ENCODE results near the gene PM20D1.
A peak's percentile ranks its signal among the peaks of the same experiment; 100 is the strongest.
"Not testable (repeated sequence)": the region's sequence is repeated elsewhere in the genome, so short reads cannot be mapped to it uniquely, and the experiment has no call there.

PM20D1 gene

GRCh38 chr1:205878026-205878425 is 28.1 kb upstream of the PM20D1 start:
- Histone ChIP-seq H3K27me3 (ENCODE audit: insufficient read depth, poor library complexity, severe bottlenecking) (peaks cover 7% of the 10 kb centered on the region), H3K27ac (replicated peaks) (no peak overlapping the region), H3K4me3 (replicated peaks; ENCODE audit: insufficient read depth, low read length) (no peak overlapping the region)
- TF ChIP-seq, protein P1, sequence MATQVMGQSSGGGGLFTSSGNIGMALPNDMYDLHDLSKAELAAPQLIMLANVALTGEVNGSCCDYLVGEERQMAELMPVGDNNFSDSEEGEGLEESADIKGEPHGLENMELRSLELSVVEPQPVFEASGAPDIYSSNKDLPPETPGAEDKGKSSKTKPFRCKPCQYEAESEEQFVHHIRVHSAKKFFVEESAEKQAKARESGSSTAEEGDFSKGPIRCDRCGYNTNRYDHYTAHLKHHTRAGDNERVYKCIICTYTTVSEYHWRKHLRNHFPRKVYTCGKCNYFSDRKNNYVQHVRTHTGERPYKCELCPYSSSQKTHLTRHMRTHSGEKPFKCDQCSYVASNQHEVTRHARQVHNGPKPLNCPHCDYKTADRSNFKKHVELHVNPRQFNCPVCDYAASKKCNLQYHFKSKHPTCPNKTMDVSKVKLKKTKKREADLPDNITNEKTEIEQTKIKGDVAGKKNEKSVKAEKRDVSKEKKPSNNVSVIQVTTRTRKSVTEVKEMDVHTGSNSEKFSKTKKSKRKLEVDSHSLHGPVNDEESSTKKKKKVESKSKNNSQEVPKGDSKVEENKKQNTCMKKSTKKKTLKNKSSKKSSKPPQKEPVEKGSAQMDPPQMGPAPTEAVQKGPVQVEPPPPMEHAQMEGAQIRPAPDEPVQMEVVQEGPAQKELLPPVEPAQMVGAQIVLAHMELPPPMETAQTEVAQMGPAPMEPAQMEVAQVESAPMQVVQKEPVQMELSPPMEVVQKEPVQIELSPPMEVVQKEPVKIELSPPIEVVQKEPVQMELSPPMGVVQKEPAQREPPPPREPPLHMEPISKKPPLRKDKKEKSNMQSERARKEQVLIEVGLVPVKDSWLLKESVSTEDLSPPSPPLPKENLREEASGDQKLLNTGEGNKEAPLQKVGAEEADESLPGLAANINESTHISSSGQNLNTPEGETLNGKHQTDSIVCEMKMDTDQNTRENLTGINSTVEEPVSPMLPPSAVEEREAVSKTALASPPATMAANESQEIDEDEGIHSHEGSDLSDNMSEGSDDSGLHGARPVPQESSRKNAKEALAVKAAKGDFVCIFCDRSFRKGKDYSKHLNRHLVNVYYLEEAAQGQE (IDR thresholded peaks at IDR 0.05; ENCODE audit: insufficient replicate concordance, low read depth) = no peak
- TF ChIP-seq POLR2AphosphoS5 (IDR thresholded peaks at IDR 0.05; ENCODE audit: low read depth) (no peak), SPI1 (IDR thresholded peaks at IDR 0.05; ENCODE audit: borderline replicate concordance, low read depth) (peak; percentile 48; the same call in 1 of the 2 replicates)
- DNase-seq (ENCODE audit: low read depth in 1 of 2, low spot score in 1 of 2) = no peak

DNA sequence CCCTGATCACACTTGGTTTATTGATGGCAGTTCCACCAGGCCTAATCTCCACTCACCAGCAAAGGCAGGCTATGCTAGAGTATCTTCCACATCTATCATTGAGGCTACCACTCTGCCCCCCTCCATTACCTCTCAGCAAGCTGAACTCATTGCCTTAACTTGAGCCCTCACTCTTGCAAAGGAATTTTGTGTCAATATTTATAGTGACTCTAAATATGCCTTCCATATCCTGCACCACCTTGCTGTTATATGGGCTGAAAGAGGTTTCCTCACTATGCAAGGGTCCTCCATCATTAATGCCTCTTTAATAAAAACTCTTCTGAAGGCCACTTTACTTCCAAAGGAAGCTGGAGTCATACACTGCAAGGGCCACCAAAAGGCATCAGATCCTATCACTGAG is 23.2 kb upstream of the PM20D1 start:
- H3K27me3 ChIP-seq (ENCODE audit: insufficient read depth, poor library complexity, severe bottlenecking); H3K4me3 ChIP-seq (replicated peaks; ENCODE audit: insufficient read depth, low read length); H3K27ac ChIP-seq (replicated peaks); DNase-seq (ENCODE audit: low read depth in 1 of 2, low spot score in 1 of 2): not testable (repeated sequence)

DNA sequence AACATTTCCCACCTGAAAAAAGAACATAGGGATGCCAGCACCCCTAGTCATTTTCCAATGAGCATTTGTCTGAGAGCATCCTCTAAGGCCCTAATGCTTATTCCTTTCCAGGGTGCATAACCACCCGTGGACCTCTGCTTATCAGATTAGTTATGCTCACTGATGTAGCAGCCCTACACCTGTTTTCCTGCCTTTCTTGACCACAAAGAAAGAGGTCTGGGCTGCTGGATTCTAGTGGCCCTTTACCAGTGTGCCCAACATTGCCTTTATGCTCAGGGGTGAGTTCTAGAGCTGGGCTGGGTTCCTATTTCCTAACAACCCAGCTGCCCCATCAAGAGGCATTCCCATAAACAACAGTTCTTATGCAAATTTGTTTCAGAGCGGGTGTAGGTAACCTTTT is 20.3 kb upstream of the PM20D1 start:
- Histone ChIP-seq H3K27me3 (ENCODE audit: insufficient read depth, poor library complexity, severe bottlenecking) (no peaks in the 10 kb centered on the region), H3K27ac (replicated peaks) (no peak overlapping the region), H3K4me3 (replicated peaks; ENCODE audit: insufficient read depth, low read length) (no peak overlapping the region)
- TF ChIP-seq POLR2AphosphoS5 (IDR thresholded peaks at IDR 0.05; ENCODE audit: low read depth) = no peak
- TF ChIP-seq GABPA (IDR thresholded peaks at IDR 0.05; ENCODE audit: low read depth) = no peak
- TF ChIP-seq, protein P2, sequence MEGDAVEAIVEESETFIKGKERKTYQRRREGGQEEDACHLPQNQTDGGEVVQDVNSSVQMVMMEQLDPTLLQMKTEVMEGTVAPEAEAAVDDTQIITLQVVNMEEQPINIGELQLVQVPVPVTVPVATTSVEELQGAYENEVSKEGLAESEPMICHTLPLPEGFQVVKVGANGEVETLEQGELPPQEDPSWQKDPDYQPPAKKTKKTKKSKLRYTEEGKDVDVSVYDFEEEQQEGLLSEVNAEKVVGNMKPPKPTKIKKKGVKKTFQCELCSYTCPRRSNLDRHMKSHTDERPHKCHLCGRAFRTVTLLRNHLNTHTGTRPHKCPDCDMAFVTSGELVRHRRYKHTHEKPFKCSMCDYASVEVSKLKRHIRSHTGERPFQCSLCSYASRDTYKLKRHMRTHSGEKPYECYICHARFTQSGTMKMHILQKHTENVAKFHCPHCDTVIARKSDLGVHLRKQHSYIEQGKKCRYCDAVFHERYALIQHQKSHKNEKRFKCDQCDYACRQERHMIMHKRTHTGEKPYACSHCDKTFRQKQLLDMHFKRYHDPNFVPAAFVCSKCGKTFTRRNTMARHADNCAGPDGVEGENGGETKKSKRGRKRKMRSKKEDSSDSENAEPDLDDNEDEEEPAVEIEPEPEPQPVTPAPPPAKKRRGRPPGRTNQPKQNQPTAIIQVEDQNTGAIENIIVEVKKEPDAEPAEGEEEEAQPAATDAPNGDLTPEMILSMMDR (IDR thresholded peaks at IDR 0.05; ENCODE audit: insufficient read depth, low read length) = no peak
- TF ChIP-seq SPI1 (IDR thresholded peaks at IDR 0.05; ENCODE audit: borderline replicate concordance, low read depth) = no peak
- TF ChIP-seq, protein P1 (IDR thresholded peaks at IDR 0.05; ENCODE audit: insufficient replicate concordance, low read depth) = no peak
- no peak for DNase-seq (ENCODE audit: low read depth in 1 of 2, low spot score in 1 of 2)

DNA sequence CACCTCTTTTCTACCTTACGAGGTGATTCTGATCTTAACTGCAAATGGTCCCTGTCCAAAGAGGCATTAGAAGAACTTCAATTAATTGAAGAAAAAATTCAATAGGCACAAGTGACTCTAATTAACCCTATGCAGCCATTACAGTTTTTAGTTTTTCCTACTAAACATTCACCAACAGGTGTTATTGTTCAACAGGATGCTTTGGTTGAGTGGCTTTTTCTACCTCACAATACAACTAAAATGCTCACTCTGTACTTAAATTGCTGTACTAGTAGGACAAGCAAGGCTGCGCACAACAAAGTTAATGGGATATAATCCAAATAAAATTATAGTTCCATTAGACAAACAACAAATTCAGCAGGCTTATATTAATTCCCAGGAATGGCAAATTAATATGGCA is 11.6 kb upstream of the PM20D1 start:
- Histone ChIP-seq H3K27ac (replicated peaks) (no peak overlapping the region), H3K27me3 (ENCODE audit: insufficient read depth, poor library complexity, severe bottlenecking) (no peaks in the 10 kb centered on the region), H3K4me3 (replicated peaks; ENCODE audit: insufficient read depth, low read length) (no peak overlapping the region)
- DNase-seq (ENCODE audit: low read depth in 1 of 2, low spot score in 1 of 2) = no peak
- no peak for TF ChIP-seq GABPA (IDR thresholded peaks at IDR 0.05; ENCODE audit: low read depth)
- no peak for TF ChIP-seq SPI1 (IDR thresholded peaks at IDR 0.05; ENCODE audit: borderline replicate concordance, low read depth)
- TF ChIP-seq POLR2AphosphoS5 (IDR thresholded peaks at IDR 0.05; ENCODE audit: low read depth) = no peak
- TF ChIP-seq, protein P1 (IDR thresholded peaks at IDR 0.05; ENCODE audit: insufficient replicate concordance, low read depth) = no peak
- TF ChIP-seq, protein P2 (IDR thresholded peaks at IDR 0.05; ENCODE audit: insufficient read depth, low read length) = no peak

All from HL-60 (cell line).